CD14-positive monocyte (primary cell): Measurements from ENCODE around the gene CEP126. TPM values are rescaled to one million over a fixed set of nuclear protein-coding genes. Genes with fewer than 3 reads are reported as not detected.

Experiments used
- DNase-seq, 3 donors: peaks; one replicate each; pipeline ENCODE4 v3.0.0-alpha.2; 2011 to 2022
- H2AFZ ChIP-seq: 2 replicates; pipeline ENCODE4 v1.6.0; 2012; ENCODE audit warnings: mild to moderate bottlenecking, low read depth, low read length, inconsistent platforms; ENCODE audit not compliant: insufficient read depth, poor library complexity, severe bottlenecking
- H3K27ac ChIP-seq, 2 donors: 1 replicate in 1 of 2; 2 replicates in 1 of 2; pipeline ENCODE4 v1.5.1; 2012 to 2013; ENCODE audit warnings: low read length in 2 of 2, control low read depth in 1 of 2, inconsistent platforms in 1 of 2, low read depth in 1 of 2, mild to moderate bottlenecking in 1 of 2
- H3K27me3 ChIP-seq, 2 donors: one replicate each; pipeline versions ENCODE4 v1.6.0 to v1.6.1; 2011 to 2013; ENCODE audit warnings: low read length in 2 of 2; ENCODE audit not compliant: control insufficient read depth in 2 of 2, insufficient read depth in 2 of 2
- H3K36me3 ChIP-seq, 2 donors: replicated peaks in 1 of 2; 1 replicate in 1 of 2; 2 replicates in 1 of 2; pipeline versions ENCODE4 v1.5.1 to v1.6.1; 2012 to 2013; ENCODE audit warnings: low read length in 2 of 2, control low read depth in 1 of 2, inconsistent platforms in 1 of 2, mild to moderate bottlenecking in 1 of 2; ENCODE audit not compliant: insufficient read depth in 2 of 2, control insufficient read depth in 1 of 2
- H3K4me1 ChIP-seq, 2 donors: 1 replicate in 1 of 2; 2 replicates in 1 of 2; pipeline versions ENCODE4 v1.5.1 to v1.6.1; 2012 to 2013; ENCODE audit warnings: low read length in 2 of 2, control low read depth in 1 of 2, inconsistent platforms in 1 of 2, mild to moderate bottlenecking in 1 of 2, moderate library complexity in 1 of 2; ENCODE audit not compliant: insufficient read depth in 2 of 2, control insufficient read depth in 1 of 2
- H3K4me2 ChIP-seq: replicated peaks from 2 replicates; pipeline ENCODE3; 2012; ENCODE audit warnings: low read length, moderate library complexity, mild to moderate bottlenecking; ENCODE audit not compliant: poor library complexity, severe bottlenecking; ENCODE audit errors: extremely low read depth
- H3K4me3 ChIP-seq, 3 experiments: fragments of 200-600 bp in 1 of 3; sonication (generic) in 1 of 3; replicated peaks in 1 of 3; 1 replicate in 2 of 3; 2 replicates in 1 of 3; pipeline ENCODE4 v1.5.1; 2011 to 2013; ENCODE audit warnings: low read length in 3 of 3, mild to moderate bottlenecking in 3 of 3, control low read depth in 2 of 3, low read depth in 2 of 3, inconsistent platforms in 1 of 3, moderate library complexity in 1 of 3
- H3K79me2 ChIP-seq: 2 replicates; pipeline ENCODE4 v1.6.0; 2012; ENCODE audit warnings: mild to moderate bottlenecking, control low read depth, inconsistent platforms, low read length, moderate library complexity; ENCODE audit not compliant: insufficient read depth
- H3K9ac ChIP-seq: 2 replicates; pipeline ENCODE4 v1.6.0; 2017; ENCODE audit warnings: low read length, mild to moderate bottlenecking; ENCODE audit not compliant: insufficient read depth, poor library complexity, severe bottlenecking
- H3K9me3 ChIP-seq, 2 donors: replicated peaks in 1 of 2; 1 replicate in 1 of 2; 2 replicates in 1 of 2; pipeline versions ENCODE4 v1.5.1 to v1.6.1; 2012 to 2013; ENCODE audit warnings: low read length in 2 of 2, control low read depth in 1 of 2; ENCODE audit not compliant: control insufficient read depth in 1 of 2, insufficient read depth in 1 of 2
- H4K20me1 ChIP-seq: 2 replicates; pipeline ENCODE4 v1.6.0; 2012; ENCODE audit warnings: mild to moderate bottlenecking, low read length, control low read depth, moderate library complexity; ENCODE audit not compliant: insufficient read depth
- H3K27ac Mint-ChIP-seq, 7 donors: one replicate each; pipeline ENCODE4 v1.8.0; 2020; ENCODE audit warnings: mild to moderate bottlenecking in 7 of 7, mixed read lengths in 7 of 7, moderate library complexity in 6 of 7, inconsistent platforms in 2 of 7
- H3K27me3 Mint-ChIP-seq, 3 donors: one replicate each; pipeline ENCODE4 v1.8.0; 2021 to 2022; ENCODE audit warnings: low read depth in 3 of 3, mild to moderate bottlenecking in 3 of 3, mixed read lengths in 3 of 3, moderate library complexity in 3 of 3, inconsistent platforms in 1 of 3
- H3K36me3 Mint-ChIP-seq, 2 donors: one replicate each; pipeline ENCODE4 v1.8.0; 2020; ENCODE audit warnings: mixed read lengths in 2 of 2, inconsistent platforms in 1 of 2, mild to moderate bottlenecking in 1 of 2
- H3K4me1 Mint-ChIP-seq: one replicate; pipeline ENCODE4 v1.8.0; 2020; ENCODE audit warnings: mild to moderate bottlenecking, mixed read lengths
- H3K4me3 Mint-ChIP-seq, 2 donors: one replicate each; pipeline ENCODE4 v1.8.0; 2020; ENCODE audit warnings: mild to moderate bottlenecking in 2 of 2, mixed read lengths in 2 of 2, moderate library complexity in 1 of 2
- H3K9me3 Mint-ChIP-seq, 7 donors: one replicate each; pipeline ENCODE4 v1.8.0; 2020 to 2022; ENCODE audit warnings: mixed read lengths in 7 of 7, mild to moderate bottlenecking in 6 of 7, moderate library complexity in 6 of 7, inconsistent platforms in 2 of 7
- WGBS: methylation state at CpG from one replicate; pipeline ENCODE4 v1.1.5; 2013; ENCODE audit warnings: missing lambda C conversion rate; ENCODE audit not compliant: insufficient coverage; 5-methylcytosine and 5-hydroxymethylcytosine counted together
- intact Hi-C, 2 donors: fragments of 100-400 bp; cut with micrococcal nuclease; formaldehyde crosslinking; loops; one replicate each; pipeline versions ENCODE4 v1.15.0 to v1.15.1; 2023
- polyA plus RNA-seq, 3 donors: library from polyadenylated mRNA; depleted of rRNA in 1 of 3; unstranded in 2 of 3; stranded (reverse) in 1 of 3; fragments of 300-500 nt in 2 of 3; fragments of >200 nt in 1 of 3; fragmentation: Illumina TruSeq in 2 of 3; gene quantifications; 1 replicate in 2 of 3; 2 replicates in 1 of 3; pipeline ENCODE4 v1.2.3, GENCODE V29; 2012 to 2021
- TF ChIP-seq, protein P1 (sequence below): fragments of 200-600 bp; IDR thresholded peaks from one replicate; pipeline ENCODE4 v1.8.0; 2022; ENCODE audit warnings: antibody characterized with exemption, mild to moderate bottlenecking

CEP126 gene
- polyA plus RNA-seq, 3 donors: 0.02 to 0.52 TPM; not detected in 1

DNA sequence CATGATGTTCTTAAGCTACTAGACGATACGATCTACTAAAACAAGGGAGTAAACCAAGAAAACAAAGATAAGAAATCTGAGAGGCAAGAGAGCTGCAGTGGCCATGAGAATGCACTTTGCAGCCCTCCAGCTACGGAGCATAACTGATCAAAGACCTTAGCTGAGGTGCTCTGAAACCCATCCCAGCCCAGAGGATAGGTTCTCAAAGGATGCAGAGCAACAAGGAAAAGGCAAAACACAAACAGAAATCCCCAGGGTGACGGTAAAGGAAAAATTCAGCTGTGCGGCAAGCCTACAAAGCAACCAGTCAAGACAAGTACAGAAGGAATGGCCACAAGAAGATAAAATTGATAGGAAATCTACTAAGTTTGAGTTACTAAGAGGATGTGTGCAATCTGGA, 99.9 kb downstream of the CEP126 start:
- Mint-ChIP-seq H3K36me3 (no peaks in the 10 kb centered on the region), H3K4me3 (no peak overlapping the region), H3K27me3 (peaks cover 9 to 26% (median 10%) of the 10 kb centered on the region in 3 donors), H3K4me1 (no peaks in the 10 kb centered on the region), H3K27ac (no peak overlapping the region), H3K9me3 (peaks cover 0 to 3% (median under 1%) of the 10 kb centered on the region in 7 donors)
- Histone ChIP-seq H3K4me2 (no peak overlapping the region), H3K4me1 (no peaks in the 10 kb centered on the region), H3K9ac (no peak overlapping the region), H3K9me3 (no peaks in the 10 kb centered on the region), H3K79me2 (no peaks in the 10 kb centered on the region), H4K20me1 (no peaks in the 10 kb centered on the region), H3K4me3 (no peak overlapping the region), H3K27ac (no peak overlapping the region), H3K36me3 (no peaks in the 10 kb centered on the region), H2AFZ (no peak overlapping the region), H3K27me3 (peaks cover 6 to 12% of the 10 kb centered on the region in 2 donors)
- DNase-seq: no peak
- WGBS: 85% methylated on average over 5 of the region's 5 CpGs
- intact Hi-C loops: loop anchor here in 1 of 2 donors (10.0 kb wide), 1 partner anchor 560 kb away; no protein-coding TSS in a partner anchor
- TF ChIP-seq, protein P1, sequence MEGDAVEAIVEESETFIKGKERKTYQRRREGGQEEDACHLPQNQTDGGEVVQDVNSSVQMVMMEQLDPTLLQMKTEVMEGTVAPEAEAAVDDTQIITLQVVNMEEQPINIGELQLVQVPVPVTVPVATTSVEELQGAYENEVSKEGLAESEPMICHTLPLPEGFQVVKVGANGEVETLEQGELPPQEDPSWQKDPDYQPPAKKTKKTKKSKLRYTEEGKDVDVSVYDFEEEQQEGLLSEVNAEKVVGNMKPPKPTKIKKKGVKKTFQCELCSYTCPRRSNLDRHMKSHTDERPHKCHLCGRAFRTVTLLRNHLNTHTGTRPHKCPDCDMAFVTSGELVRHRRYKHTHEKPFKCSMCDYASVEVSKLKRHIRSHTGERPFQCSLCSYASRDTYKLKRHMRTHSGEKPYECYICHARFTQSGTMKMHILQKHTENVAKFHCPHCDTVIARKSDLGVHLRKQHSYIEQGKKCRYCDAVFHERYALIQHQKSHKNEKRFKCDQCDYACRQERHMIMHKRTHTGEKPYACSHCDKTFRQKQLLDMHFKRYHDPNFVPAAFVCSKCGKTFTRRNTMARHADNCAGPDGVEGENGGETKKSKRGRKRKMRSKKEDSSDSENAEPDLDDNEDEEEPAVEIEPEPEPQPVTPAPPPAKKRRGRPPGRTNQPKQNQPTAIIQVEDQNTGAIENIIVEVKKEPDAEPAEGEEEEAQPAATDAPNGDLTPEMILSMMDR: no peak

DNA sequence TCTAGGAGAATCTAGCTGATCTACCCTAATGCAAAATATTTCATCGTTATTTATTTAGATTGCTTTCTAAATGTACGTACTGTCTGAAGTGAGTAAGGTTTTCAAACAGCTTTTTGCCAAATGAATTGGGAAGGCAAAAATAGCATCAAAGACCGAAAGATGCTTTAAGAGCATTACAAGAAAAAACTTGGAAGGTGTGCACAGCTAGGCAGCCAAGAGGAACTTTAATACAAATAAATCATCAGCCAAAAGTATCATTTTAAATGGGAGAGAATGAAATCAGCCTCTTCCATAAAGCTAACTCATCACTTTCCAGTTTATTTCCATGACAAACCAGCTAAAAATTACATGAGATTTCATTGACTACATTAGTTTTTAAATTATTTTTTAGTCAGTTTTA, 102.2 kb downstream of the CEP126 start:
- no peaks in the 10 kb centered on the region for H4K20me1 ChIP-seq
- no peaks in the 10 kb centered on the region for H3K36me3 ChIP-seq
- no peak overlapping the region for H3K4me3 Mint-ChIP-seq
- H3K79me2 ChIP-seq: no peaks in the 10 kb centered on the region
- no peaks in the 10 kb centered on the region for H3K9me3 ChIP-seq
- peaks cover 3 to 16% (median 5%) of the 10 kb centered on the region in 3 donors for H3K27me3 Mint-ChIP-seq
- no peak overlapping the region for H3K4me3 ChIP-seq
- no peak overlapping the region for H3K27ac Mint-ChIP-seq
- intact Hi-C loops: loop anchor here in 1 of 2 donors (10.0 kb wide), 1 partner anchor 562 kb away; no protein-coding TSS in a partner anchor
- no peak overlapping the region for H3K9ac ChIP-seq
- H3K27ac ChIP-seq: no peak overlapping the region
- H3K4me2 ChIP-seq: no peak overlapping the region
- H3K4me1 Mint-ChIP-seq: no peaks in the 10 kb centered on the region
- TF ChIP-seq, protein P1: no peak
- no peak for DNase-seq
- no peak overlapping the region for H2AFZ ChIP-seq
- peaks cover 4 to 8% of the 10 kb centered on the region in 2 donors for H3K27me3 ChIP-seq
- WGBS: no CpG with 5 or more reads among the region's 3 CpGs
- no peaks in the 10 kb centered on the region for H3K36me3 Mint-ChIP-seq
- H3K4me1 ChIP-seq: no peaks in the 10 kb centered on the region
- peaks cover 0 to 3% (median 0%) of the 10 kb centered on the region in 7 donors for H3K9me3 Mint-ChIP-seq
